NCI-H345 treated with DMSO at 0.1 percent for 48 hours (cell line): ENCODE results near the gene RNPEPL1.
"Not testable (repeated sequence)": the region's sequence is repeated elsewhere in the genome, so short reads cannot be mapped to it uniquely, and the experiment has no call there.

Source experiments
- DNase-seq: peaks from one replicate; lab custom pipeline; 2025; ENCODE audit not compliant: unreplicated experiment; lab: John Stamatoyannopoulos, UW

Gene RNPEPL1

DNA sequence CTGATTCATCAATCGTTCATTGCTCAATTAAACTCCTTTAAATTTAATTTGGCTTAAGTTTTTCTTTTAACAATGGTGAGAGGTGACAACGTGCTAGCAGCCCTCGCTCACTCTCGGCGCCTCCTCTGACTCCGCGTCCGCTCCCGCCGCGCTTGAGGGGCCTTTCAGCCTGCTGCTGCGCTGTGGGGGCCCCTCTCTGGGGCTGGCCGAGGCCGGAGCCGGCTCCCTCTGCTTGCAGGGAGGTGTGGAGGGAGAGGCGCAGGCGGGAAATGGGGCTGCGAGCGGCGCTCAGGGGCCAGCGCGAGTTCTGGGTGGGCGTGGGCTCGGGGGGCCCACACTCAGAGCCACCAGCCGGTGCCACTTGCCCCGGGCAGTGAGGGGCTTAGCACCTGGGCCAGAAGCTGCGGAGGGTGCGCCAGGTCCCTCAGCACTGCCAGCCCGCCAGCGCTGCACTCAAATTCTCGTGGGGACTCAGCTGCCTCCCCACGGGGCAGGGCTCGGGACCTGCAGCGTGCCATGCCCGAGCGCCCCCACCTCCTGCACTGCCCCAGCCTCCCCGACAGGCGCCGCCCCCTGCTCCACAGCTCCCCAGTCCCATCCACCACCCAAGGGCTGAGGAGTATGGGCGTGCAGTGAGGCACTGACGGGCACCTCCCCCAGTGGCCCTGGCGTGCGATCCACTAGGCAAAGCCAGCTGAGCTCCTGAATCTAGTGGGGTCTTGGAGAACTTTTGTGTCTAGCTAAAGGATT is 30.1 kb upstream of the RNPEPL1 start:
- no peak for DNase-seq

DNA sequence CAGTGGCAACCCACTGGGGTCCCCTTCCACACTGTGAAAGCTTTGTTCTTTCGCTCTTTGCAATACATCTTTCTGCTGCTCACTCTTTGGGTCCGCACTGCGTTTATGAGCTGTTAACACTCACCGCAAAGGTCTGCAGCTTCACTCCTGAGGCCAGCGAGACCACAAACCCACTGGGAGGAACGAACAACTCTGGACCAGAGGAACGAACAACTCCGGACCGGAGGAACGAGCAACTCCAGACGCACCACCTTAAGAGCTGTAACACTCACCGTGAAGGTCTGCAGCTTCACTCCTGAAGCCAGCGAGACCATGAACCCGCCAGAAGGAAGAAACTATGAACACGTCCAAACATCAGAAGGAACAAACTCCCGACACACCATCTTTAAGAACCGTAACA is 29.2 kb upstream of the RNPEPL1 start:
- DNase-seq: not testable (repeated sequence)

GRCh38 chr2:240539906-240540305 is 28.4 kb upstream of the RNPEPL1 start:
- no peak for DNase-seq

DNA sequence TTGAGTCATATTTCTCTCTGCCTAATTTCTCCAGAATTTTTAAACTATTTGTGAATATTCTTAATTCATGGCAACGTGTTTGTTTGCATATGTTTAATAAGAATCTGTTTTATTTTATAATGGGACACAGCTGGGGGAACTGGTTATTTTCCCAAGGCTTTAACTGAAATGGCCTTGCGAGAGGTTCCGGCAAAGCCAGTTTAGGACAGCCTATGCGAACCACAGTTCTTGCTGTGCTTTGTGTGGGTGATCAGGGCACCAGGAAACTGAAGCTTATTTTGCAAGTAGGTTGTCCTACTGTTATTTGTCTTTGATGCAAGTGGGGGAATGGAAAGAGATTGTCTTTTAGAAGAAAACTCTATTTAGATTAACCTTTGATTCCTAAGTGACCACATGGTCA is 17.0 kb upstream of the RNPEPL1 start:
- no peak for DNase-seq

- DNase-seq: no peak
Measured at GRCh38 chr2:240551811-240552210, 16.5 kb upstream of the RNPEPL1 start.

DNA sequence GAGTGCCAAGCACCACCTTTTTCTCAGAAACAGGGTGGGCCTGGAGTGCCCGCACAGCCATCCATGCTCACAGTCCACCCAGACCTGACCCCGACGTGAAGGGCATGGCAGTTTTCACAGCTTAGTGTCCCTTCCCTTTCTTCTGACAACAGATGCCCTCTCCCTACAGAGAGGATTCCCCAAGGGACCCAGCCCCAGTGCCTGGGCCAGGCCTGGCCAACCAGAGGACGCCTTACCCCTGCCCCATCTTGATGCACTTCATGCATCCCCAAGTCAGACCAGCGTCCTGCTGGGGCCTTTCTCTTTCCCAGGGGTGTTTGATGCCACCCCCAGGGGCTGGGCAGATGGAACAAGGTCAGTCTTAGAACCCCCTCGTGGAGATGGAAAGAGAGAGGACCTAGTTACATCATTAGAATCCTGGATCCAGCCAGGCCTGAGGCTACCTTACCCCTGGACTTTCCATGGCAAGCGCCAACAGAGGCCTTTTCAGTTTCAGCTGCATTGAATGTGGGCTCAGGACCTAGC is 14.3 kb upstream of the RNPEPL1 start:
- DNase-seq: no peak

- DNase-seq: no peak
Measured at GRCh38 chr2:240554767-240555493, 13.4 kb upstream of the RNPEPL1 start.

- DNase-seq: no peak
Measured at GRCh38 chr2:240555541-240556250, 12.6 kb upstream of the RNPEPL1 start.

- DNase-seq: no peak
Measured at GRCh38 chr2:240556553-240557100, 11.7 kb upstream of the RNPEPL1 start.

GRCh38 chr2:240557101-240557751 is 11.1 kb upstream of the RNPEPL1 start:
- DNase-seq: no peak

DNA sequence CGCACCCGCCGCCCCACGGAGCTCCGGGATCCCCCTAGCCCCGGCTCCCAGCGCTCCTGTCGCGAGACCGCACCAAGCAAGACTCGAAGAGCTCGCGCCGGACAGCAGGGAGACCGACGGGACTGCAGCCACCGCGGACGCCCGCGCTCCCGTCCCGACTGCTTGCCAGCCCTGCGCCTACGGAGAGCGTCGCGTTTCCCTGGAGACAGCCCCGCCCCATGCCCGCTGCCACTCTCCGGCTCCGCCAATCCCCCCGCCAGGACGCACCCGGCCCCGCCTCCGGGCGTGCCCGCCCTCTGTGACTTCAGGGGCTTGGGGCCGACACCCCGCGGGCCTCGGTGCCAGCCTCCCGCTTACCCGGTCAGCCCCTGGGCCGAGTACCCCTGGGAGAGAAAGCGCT is 10.5 kb upstream of the RNPEPL1 start, which contains the start of gene ANKMY1:
TSS of gene ANKMY1 (minus strand) at position 181 of the 400 bp plus-strand sequence. CDS start 653 bp downstream, outside the sequence.
- peak; percentile 26 for DNase-seq

GRCh38 chr2:240558236-240558761 is 10.0 kb upstream of the RNPEPL1 start:
- DNase-seq: no peak

DNA sequence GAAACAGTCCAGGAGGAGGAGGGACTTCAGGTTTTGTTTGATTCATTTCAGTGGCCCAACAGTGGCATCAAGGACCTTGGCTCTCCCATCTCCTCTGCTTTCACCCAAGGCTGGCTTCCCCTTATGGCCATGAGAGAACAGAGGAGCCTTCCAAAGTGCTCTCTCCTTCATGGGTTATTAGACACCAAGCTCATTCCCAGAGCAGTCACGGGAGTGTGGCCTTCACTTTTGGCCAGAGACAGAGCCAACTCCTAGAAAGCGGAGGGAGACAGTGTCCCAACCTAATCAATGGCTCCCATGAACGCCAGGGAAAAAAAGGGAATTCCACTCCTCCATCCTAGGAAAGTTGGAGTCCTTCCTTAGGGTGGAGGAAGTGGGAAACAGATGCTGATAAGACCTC is 9.0 kb upstream of the RNPEPL1 start:
- DNase-seq: no peak

- DNase-seq: peak; percentile 63
Measured at GRCh38 chr2:240560084-240560479, 8.2 kb upstream of the RNPEPL1 start, which contains the start of gene DUSP28. Gene DUSP28, plus strand, starts transcription at chr2:240560357. Its CDS starts 328 bp downstream, at chr2:240560685.

GRCh38 chr2:240560480-240561324 is 7.6 kb upstream of the RNPEPL1 start:
- peak; percentile 91 for DNase-seq

- no peak for DNase-seq
Measured at GRCh38 chr2:240561325-240561971, 6.8 kb upstream of the RNPEPL1 start.

- not testable (repeated sequence) for DNase-seq
Measured at GRCh38 chr2:240563231-240563630, 5.1 kb upstream of the RNPEPL1 start.

GRCh38 chr2:240563951-240564560 is 4.2 kb upstream of the RNPEPL1 start:
- no peak for DNase-seq
